Kidney (tissue), 14 donors: ENCODE measurements around the gene PLPP6. TPM values are rescaled to one million over a fixed set of nuclear protein-coding genes. Genes with fewer than 3 reads are reported as not detected.

Source experiments
- DNase-seq, 5 donors: peaks; one replicate each; pipeline ENCODE4 v3.0.0-alpha.2; 2013 to 2020
- FAIRE-seq: peaks from 2 replicates; lab custom pipeline; 2012; peaks lifted over from hg19 to GRCh38; lab: Jason Lieb, UNC
- H3K27ac ChIP-seq, 2 donors: one replicate each; pipeline ENCODE4 v1.7.0; 2013; ENCODE audit warnings: low read depth in 2 of 2, low read length in 2 of 2, inconsistent platforms in 1 of 2
- H3K27me3 ChIP-seq: one replicate; pipeline ENCODE4 v1.7.1; 2013; ENCODE audit warnings: low read length, inconsistent platforms; ENCODE audit not compliant: control insufficient read depth, insufficient read depth
- H3K36me3 ChIP-seq, 3 donors: one replicate each; pipeline versions ENCODE4 v1.7.0 to v1.7.1; 2013; ENCODE audit warnings: low read length in 3 of 3, control low read depth in 1 of 3, inconsistent platforms in 1 of 3; ENCODE audit not compliant: insufficient read depth in 3 of 3, control insufficient read depth in 2 of 3
- H3K4me1 ChIP-seq, 3 donors: one replicate each; pipeline versions ENCODE4 v1.7.0 to v1.7.1; 2013; ENCODE audit warnings: low read length in 3 of 3, inconsistent platforms in 1 of 3, low read depth in 1 of 3; ENCODE audit not compliant: control insufficient read depth in 2 of 3, insufficient read depth in 2 of 3
- H3K4me3 ChIP-seq, 3 donors: one replicate each; pipeline versions ENCODE4 v1.7.0 to v1.8.1; 2013; ENCODE audit warnings: low read length in 3 of 3, control low read depth in 1 of 3, inconsistent platforms in 1 of 3
- H3K9ac ChIP-seq, 3 donors: one replicate each; pipeline versions ENCODE4 v1.7.0 to v1.7.1; 2013; ENCODE audit warnings: low read length in 3 of 3, control low read depth in 1 of 3, inconsistent platforms in 1 of 3
- H3K9me3 ChIP-seq, 3 donors: one replicate each; pipeline versions ENCODE4 v1.7.0 to v1.7.1; 2013; ENCODE audit warnings: low read length in 3 of 3, control low read depth in 1 of 3, inconsistent platforms in 1 of 3; ENCODE audit not compliant: control insufficient read depth in 2 of 3, insufficient read depth in 1 of 3
- CTCF ChIP-seq: IDR thresholded peaks from 3 replicates; pipeline ENCODE4 v1.5.1; 2012; ENCODE audit warnings: mild to moderate bottlenecking, moderate library complexity, borderline replicate concordance; ENCODE audit not compliant: insufficient read depth; ENCODE audit errors: extremely low read depth
- intact Hi-C: fragments of 100-400 bp; cut with DNase I; formaldehyde crosslinking; loops from one replicate; pipeline ENCODE4 v1.11.1; 2022
- polyA plus RNA-seq: library from polyadenylated mRNA; stranded (reverse); fragments of 350-450 nt; fragmentation: Illumina TruSeq; extraction: RNeasy Lipid Tissue Mini Kit (QIAGEN cat#74804); gene quantifications from one replicate; pipeline ENCODE4 v1.2.3, GENCODE V29; 2014; ENCODE audit warnings: low read depth, low replicate concordance; ENCODE audit not compliant: insufficient read depth
- total RNA-seq: library from RNA; stranded (reverse); fragmentation: NEBNext Ultra II Directional; extraction: Animal tissue kit (Norgen Biotek cat#: 25700); gene quantifications from one replicate; pipeline ENCODE4 v1.2.1, GENCODE V29; 2021
- donor health status: control.
- donor health status: control.
- donor health status: control.
- donor health status: control.
- donor health status: control.
- donor health status: DM: yes; HTN: yes; CAD: no.
- donor health status: Normal renal cell carcinoma (clear cell type).

PLPP6 gene
- total and polyA plus RNA-seq, 2 donors from 2014 or later = 6.7 to 9.0 TPM

GRCh38 chr9:4713849-4714248 is 51.8 kb downstream of the PLPP6 start:
- H3K27ac ChIP-seq = no peak overlapping the region
- H3K9me3 ChIP-seq = no peaks in the 10 kb centered on the region
- no peak overlapping the region for H3K9ac ChIP-seq
- intact Hi-C loops = no loop called here
- no peaks in the 10 kb centered on the region for H3K27me3 ChIP-seq
- H3K36me3 ChIP-seq = peaks cover 8 to 53% (median 41%) of the 10 kb centered on the region in 3 donors
- no peaks in the 10 kb centered on the region for H3K4me1 ChIP-seq
- FAIRE-seq = peak; percentile 23
- DNase-seq = no peak
- TF ChIP-seq CTCF = no peak
- no peak overlapping the region for H3K4me3 ChIP-seq

- peaks cover 10 to 56% (median 43%) of the 10 kb centered on the region in 3 donors for H3K36me3 ChIP-seq
- H3K9ac ChIP-seq = no peak overlapping the region
- no peak overlapping the region for H3K4me3 ChIP-seq
- no peaks in the 10 kb centered on the region for H3K27me3 ChIP-seq
- no peak overlapping the region for H3K27ac ChIP-seq
- intact Hi-C loops = no loop called here
- TF ChIP-seq CTCF = no peak
- DNase-seq (no peak), FAIRE-seq (no peak)
- no peaks in the 10 kb centered on the region for H3K9me3 ChIP-seq
- no peaks in the 10 kb centered on the region for H3K4me1 ChIP-seq
Measured at GRCh38 chr9:4714266-4715016, 52.3 kb downstream of the PLPP6 start.

Other genes with a start within 250 kb of the PLPP6 start
- 19.0 TPM for gene SLC1A1, start 171.8 kb upstream of the PLPP6 start, total RNA-seq
- gene SLC1A1, start 171.8 kb upstream of the PLPP6 start, polyA plus RNA-seq = 19.6 TPM
- 15.1 TPM for gene SPATA6L, start 4.2 kb downstream of the PLPP6 start, total RNA-seq
- 1.5 TPM for gene SPATA6L, start 4.2 kb downstream of the PLPP6 start, polyA plus RNA-seq
- gene CDC37L1, start 17.3 kb downstream of the PLPP6 start, total RNA-seq = 24.7 TPM
- gene CDC37L1, start 17.3 kb downstream of the PLPP6 start, polyA plus RNA-seq = 16.9 TPM
- 70.9 TPM for gene AK3, start 78.9 kb downstream of the PLPP6 start, total RNA-seq
- 93.5 TPM for gene AK3, start 78.9 kb downstream of the PLPP6 start, polyA plus RNA-seq
- 22.8 TPM for gene RCL1, start 130.7 kb downstream of the PLPP6 start, total RNA-seq
- gene RCL1, start 130.7 kb downstream of the PLPP6 start, polyA plus RNA-seq = 15.7 TPM